Right hindlimb (tissue), 1 donor: ENCODE results near the gene UTS2.
A peak's percentile ranks its signal among the peaks of the same experiment; 100 is the strongest.

Experiments used
- DNase-seq: peaks from one replicate; pipeline ENCODE4 v3.0.0-alpha.2; 2018

The UTS2 gene

DNA sequence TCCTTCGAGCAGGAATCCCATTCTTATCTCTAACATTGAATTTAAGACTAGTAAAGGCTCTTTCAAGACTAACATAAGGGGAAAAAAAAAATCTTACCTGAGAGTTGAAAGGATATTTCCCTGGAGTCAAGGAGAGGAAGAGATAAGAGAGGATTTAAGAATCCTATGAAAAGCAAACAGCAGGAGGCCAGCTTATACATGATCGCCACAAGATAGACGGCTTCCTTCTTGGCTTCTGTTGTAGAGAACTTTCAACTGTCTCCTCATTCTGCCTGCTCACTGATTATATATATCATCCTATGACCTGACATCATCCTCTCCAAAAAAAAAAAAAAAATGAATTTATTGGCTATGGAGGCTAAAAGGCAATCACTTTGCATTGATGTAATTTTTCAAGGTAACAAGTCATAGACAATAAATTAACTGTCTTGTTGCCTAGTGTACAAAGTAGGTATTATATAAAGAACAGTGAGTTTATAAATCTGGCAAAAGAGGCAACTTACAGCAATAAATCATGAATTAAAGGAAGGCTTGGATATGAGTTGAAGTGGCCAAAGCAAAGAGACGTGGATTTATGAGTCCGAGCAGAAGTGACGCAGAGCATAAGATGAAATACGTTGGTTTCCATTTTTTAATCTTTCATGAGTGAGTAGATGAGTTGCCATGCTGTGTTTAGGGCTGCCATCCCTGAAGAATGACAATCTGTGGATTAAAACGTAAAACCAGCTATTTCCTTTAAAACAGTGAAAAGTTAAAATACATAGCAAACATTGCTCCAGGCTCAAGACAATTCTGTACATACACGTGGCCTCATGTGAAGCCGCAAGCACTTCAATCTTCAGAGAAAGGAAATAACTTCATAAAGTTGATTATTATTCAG is at the start of gene UTS2:
TSS of gene UTS2 (minus strand) at position 262 of the 880 bp plus-strand sequence. CDS start at position 200, 62 bp downstream.
- DNase-seq: no peak

- DNase-seq: no peak
Measured at GRCh38 chr1:7899741-7900140, 46.9 kb upstream of the UTS2 start.

DNA sequence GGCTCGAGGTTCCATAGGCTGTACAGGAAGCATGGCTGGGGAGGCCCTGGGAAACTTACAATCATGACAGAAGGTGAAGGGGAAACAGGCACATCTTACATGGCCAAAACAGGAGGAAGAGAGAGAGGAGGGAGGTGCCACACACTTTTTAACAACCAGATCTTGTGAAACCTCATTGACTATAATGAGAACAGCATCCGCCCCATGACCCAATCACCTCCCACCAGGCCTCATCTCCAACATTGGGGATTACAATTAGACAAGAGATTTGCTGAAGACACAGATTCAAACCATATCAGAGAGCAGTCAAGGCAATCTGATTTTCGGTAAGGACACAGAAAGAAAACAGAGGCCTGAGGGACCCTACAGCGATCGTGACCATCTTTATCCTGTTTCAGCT is 46.1 kb upstream of the UTS2 start:
- DNase-seq: no peak

- no peak for DNase-seq
Measured at GRCh38 chr1:7896994-7897393, 44.1 kb upstream of the UTS2 start.

GRCh38 chr1:7893529-7894180 is 40.8 kb upstream of the UTS2 start:
- no peak for DNase-seq

GRCh38 chr1:7891804-7892203 is 38.9 kb upstream of the UTS2 start:
- no peak for DNase-seq

GRCh38 chr1:7890853-7891252 is 38.0 kb upstream of the UTS2 start:
- no peak for DNase-seq

DNA sequence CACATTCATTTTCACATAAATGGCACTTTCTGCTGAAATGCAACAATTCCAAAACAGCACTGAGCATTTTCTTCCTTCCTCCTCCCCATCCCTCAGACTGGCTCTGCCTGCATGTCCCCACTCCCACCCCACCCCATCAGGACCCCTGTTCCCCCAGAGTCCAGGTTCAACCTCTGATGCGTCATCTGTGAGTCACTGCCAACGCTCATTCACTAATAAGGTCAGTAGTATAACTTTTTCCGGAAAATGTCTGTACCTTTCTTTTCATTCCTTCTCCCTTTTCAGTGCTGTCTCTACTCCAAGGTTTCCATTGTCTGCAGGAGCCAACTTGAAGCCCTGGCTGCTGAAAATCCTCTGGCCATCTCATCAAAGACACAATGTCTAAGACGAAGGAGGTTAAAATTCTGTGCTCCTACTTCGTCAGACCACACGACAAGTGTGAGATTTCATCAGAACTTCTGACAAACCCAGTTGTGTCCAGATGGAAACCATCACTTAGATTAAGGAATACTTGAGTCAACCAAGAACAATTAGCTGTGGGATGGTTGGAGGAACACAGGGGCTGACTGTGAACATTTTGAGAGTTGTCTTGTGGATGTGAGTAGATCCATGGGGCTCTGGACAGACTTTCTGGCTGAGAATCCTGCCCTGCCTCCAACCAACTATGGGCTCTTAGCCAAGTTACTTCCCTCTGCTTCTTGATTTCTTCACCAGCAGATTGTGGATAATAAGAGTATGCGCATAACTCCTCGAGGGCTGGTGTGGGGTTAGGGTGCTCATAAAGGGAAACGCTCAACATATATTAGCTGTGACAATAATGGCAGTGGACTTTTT is 35.6 kb upstream of the UTS2 start:
- no peak for DNase-seq

DNA sequence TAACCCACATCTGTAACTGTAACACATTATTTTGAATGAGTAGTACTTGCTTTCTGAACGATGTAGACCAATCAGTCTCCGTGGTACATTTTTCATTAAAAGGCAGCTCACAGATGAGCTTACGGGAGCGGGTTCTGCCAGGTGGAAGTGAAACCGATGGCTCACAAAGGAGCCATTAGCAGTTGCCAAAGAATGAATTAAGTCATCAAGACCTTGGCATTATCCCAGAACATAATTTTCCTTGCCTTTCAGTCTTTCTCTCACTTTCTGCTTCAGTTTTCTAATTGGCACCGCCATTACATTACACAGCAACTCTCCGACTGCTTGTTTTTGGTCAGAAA is 33.5 kb upstream of the UTS2 start:
- DNase-seq: no peak

DNA sequence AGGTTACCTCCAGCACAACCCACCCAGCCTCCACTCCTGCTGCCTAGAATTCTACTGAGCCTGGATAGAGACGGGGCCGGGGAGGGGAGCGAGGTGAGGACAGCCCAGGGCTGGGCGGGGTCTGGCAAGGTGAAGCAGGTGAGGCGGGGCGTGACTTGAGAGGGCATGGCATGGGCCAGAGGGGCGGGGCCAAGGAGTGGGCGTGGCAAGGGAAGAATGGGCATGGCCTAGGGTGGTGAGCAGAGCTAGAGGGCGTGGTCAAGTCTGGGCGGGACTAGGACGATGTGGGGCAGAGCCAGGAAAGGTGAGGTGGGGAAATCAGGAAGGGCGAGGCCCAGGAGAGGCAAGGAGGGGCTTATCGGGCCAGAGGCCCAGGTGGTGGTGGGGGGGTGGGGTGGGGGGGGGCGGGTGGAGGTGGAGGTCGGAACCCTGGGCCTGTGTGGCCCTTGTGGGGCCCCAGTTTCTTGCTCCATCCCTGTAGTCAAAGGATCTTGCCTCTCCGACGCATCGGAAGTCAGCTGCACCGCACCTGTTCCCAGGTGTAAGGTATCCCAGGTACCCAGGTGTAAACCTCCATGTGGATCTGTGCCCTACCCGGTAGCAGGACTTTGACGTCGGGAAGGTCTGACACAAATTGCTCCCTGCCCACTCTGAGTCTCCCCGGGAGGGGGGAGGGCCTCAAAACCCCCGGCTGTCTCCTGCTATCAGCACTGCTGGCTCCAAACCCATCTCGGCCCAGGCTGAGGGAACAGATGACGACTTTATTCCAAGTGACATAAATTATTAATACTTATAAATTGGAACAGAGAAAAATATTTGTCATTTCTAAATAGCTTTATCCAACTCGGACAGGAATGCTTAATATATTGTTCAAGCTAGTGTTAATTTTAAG is 32.9 kb upstream of the UTS2 start:
- DNase-seq: peak; percentile 29

GRCh38 chr1:7884757-7885156 is 31.9 kb upstream of the UTS2 start:
- DNase-seq: no peak

DNA sequence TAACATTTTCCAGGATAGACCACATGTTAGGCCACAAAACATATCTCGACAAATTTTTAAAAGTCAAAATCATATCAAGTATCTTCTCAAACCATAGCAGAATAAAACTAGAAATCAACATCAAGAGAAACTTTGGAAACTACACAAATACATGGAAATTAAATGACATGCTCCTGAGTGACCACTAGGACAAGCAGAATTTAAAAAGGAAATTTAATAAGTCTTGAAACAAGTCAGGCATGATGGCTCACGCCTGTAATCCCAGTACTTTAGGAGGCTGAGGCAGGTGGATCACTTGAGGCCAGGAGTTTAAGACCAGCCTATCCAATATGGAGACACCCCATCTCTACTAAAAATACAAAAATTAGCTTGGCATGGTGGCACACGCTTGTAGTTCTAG is 26.4 kb upstream of the UTS2 start:
- DNase-seq: no peak

- no peak for DNase-seq
Measured at GRCh38 chr1:7878027-7878426, 25.2 kb upstream of the UTS2 start.

DNA sequence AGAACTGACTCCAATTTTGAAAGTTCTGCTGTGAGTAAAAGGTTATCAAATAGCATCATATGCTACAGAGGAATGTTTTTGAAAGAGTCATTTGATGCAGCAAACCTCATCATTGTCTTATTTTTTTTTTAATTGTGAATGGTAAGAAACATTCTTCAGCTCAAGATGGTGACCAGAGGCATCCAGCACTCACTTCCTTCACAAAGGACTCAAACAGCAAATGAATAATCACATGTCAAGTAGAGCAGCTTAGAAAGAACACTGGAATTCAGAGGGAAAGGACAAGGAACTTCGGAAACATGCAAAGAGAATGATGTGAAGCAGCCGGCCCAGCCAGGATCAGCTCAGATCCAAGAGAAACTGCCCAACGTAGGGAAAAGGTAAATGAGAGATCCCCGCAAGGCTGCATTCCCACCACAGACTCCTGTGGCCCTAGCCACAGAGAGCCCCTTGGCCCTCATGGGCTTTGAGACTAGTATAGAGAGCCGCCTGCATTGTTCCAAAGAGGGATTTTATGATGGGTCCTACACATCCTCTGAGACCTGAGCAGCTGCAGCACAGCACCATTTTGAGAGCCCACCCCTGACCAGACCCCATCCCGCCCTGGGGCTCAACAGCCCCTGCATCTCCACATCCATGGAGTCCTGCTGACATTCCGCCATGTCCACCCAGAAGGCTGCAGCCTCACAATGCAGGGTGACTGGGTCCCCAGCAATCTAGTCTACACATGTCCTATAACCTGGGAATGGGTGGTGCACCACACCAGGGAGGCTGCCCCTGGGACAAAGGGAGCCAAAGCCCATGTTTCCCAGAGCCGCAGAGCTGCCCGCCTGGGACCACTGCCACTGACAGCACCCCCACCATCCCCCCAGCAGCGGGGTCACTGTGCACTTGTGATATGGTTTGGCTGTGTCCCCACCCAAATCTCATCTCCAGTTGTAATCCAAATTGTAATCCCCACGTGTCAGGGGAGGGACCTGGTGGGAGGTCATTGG is 21.2 kb upstream of the UTS2 start:
- DNase-seq: no peak

DNA sequence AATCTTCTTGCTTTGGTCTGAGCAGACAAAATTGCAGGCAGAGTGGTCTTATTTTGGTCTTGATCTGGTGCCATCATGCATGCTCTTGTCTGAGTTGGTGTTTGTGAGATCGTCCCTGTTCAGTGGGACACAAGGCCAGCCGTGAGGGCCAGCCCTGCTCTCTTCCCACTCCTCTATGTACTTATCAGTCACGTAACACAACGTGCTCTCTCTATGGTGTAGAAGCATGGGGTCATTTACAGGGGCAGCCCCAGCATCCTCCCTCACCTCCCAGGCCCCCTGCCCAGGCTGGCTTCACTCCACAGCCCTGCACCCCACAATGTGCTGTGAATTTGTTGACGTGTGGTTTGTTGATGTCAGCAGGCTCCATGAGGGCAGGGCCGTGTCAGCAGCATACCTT is 18.3 kb upstream of the UTS2 start:
- no peak for DNase-seq

- DNase-seq: no peak
Measured at GRCh38 chr1:7869136-7869920, 16.5 kb upstream of the UTS2 start.

DNA sequence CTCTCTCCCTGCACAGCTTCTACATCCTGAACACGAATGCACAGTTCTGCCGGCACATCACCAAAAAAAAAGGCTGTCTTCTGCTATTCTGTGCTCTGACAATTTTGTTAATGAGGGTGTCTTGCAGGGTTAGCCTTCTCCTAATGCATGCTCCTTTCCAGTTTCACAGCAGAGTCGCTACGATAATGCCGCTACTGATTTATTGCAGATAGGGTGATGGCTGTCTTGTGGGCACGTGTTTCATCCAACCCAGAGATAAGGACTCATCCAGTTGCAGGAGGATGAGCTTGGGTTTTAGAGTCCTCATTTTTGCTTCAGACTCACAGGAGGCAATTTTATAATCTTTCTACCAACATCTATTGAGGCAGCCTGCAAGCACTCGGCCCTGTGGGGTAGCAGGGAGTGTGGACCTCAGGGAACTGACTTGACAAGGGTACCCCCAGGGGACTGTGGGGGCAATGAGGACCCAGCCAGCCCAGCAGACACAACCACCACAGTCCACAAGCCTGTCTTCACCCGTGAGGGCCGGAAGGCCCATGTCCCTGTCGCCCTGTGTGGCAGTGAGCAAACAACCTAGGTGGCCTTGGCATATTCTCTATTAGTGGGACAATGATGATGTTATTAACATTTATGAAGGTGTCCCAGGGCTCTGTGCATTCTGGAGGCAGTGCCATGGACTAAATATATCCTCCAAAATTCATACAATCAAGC is 15.4 kb upstream of the UTS2 start:
- DNase-seq: no peak

- no peak for DNase-seq
Measured at GRCh38 chr1:7865978-7866377, 13.1 kb upstream of the UTS2 start.

DNA sequence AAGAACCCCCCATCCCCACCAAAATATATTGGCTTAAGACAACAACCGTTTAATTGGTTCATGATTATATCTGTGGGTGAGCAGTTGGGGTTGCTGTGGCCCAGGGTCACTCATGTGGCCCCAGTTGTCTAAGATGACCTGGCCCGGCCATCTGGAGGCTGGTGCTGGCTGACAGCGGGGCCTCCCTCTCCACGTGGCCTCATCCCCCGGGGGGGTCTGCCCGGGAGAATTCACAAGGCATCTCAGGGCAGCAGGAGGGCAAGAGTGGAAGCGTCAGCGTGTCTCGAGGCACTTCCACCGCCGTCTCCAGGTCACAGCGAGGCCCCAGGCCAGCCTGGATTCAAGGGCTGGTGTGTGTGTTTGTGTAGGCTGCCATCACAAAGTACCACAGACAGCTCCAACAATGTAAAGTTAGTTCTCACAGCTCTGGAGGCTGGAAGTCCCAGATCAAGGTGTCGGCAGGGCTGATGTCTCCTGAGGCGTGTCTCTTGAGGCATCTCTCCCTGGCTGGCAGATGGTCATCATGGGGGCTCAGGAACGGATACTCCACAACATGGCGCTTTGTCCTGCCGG is 11.0 kb upstream of the UTS2 start:
- DNase-seq: no peak
